ENCODE results near the gene KCNIP1. TPM values are rescaled to one million over a fixed set of nuclear protein-coding genes. Genes with fewer than 3 reads are reported as not detected.

The KCNIP1 gene
- total RNA-seq, 4 donors from 2014 or later = 1.2 to 2.7 TPM; not detected in 2

- no peak for DNase-seq
- WGBS, 2 donors (ENCODE audit: low coverage in 1 of 2) = 43% methylated on average over 14 of the region's 16 CpGs; no CpG with 5 or more reads in 1 of the 2 donors
- in situ Hi-C loops (cut with MboI; ENCODE audit: low pct_ligation_motif_present in 1 of 4, low pct_unique_long_range_greater_than_20kb in 1 of 4, low sequenced_read_pairs in 3 of 4) (no loop called here), intact Hi-C loops (cut with DNase I; ENCODE audit: low total_unique reads) (no loop called here)
- H3K4me1 ChIP-seq = peaks cover 0 to 19% (median 12%) of the 10 kb centered on the region in 4 donors
- H3K27me3 ChIP-seq = no peaks in the 10 kb centered on the region
- no peaks in the 10 kb centered on the region for H3K9me3 ChIP-seq
- H3K36me3 ChIP-seq = no peaks in the 10 kb centered on the region
- H3K27ac ChIP-seq = peak overlapping the region in 1 of 4 donors; percentile 46
- TF ChIP-seq CTCF (IDR thresholded peaks at IDR 0.05) (no peak), POLR2A (IDR thresholded peaks at IDR 0.05) (no peak), POLR2AphosphoS5 (IDR thresholded peaks at IDR 0.05) (no peak), EP300 (IDR thresholded peaks at IDR 0.05; ENCODE audit: low read depth) (no peak)
- no peak overlapping the region for H3K4me3 ChIP-seq
Observed at GRCh38 chr5:170631466-170632195, 127.8 kb downstream of the KCNIP1 start.

GRCh38 chr5:170632266-170632984 is 128.6 kb downstream of the KCNIP1 start:
- Histone ChIP-seq H3K36me3 (no peaks in the 10 kb centered on the region), H3K9me3 (no peaks in the 10 kb centered on the region), H3K4me3 (no peak overlapping the region), H3K27me3 (no peaks in the 10 kb centered on the region), H3K27ac (peak overlapping the region; percentile 69 to 89 (median 78)), H3K4me1 (peaks cover 0 to 19% (median 12%) of the 10 kb centered on the region in 4 donors)
- TF ChIP-seq EP300 (IDR thresholded peaks at IDR 0.05; ENCODE audit: low read depth) = no peak
- intact Hi-C loops (cut with DNase I; ENCODE audit: low total_unique reads) = no loop called here
- in situ Hi-C loops (cut with MboI; ENCODE audit: low pct_ligation_motif_present in 1 of 4, low pct_unique_long_range_greater_than_20kb in 1 of 4, low sequenced_read_pairs in 3 of 4) = no loop called here
- 50 to 59% methylated on average over 3 to 19 of the region's 19 CpGs for WGBS, 2 donors (ENCODE audit: low coverage in 1 of 2)
- DNase-seq = no peak

GRCh38 chr5:170632985-170633234 is 129.1 kb downstream of the KCNIP1 start:
- peak; percentile 87 to 97 (median 93) for TF ChIP-seq CTCF (IDR thresholded peaks at IDR 0.05)
- no peak for TF ChIP-seq EP300 (IDR thresholded peaks at IDR 0.05; ENCODE audit: low read depth)
- peaks cover 0 to 19% (median 12%) of the 10 kb centered on the region in 4 donors for H3K4me1 ChIP-seq
- no peaks in the 10 kb centered on the region for H3K36me3 ChIP-seq
- no peaks in the 10 kb centered on the region for H3K27me3 ChIP-seq
- intact Hi-C loops (cut with DNase I; ENCODE audit: low total_unique reads) = loop anchor here (1.0 kb wide), 1 partner anchor 198 kb away; no protein-coding TSS in a partner anchor
- 1% methylated on average over 12 of the region's 12 CpGs; no CpG with 5 or more reads in 1 of the 2 donors for WGBS, 2 donors (ENCODE audit: low coverage in 1 of 2)
- peak overlapping the region in 2 of 4 donors; percentile 6 to 25 for H3K4me3 ChIP-seq
- in situ Hi-C loops (cut with MboI; ENCODE audit: low pct_ligation_motif_present in 1 of 4, low pct_unique_long_range_greater_than_20kb in 1 of 4, low sequenced_read_pairs in 3 of 4) = no loop called here
- peak overlapping the region; percentile 69 to 89 (median 78) for H3K27ac ChIP-seq
- no peaks in the 10 kb centered on the region for H3K9me3 ChIP-seq
- peak; percentile 45 for DNase-seq

- intact Hi-C loops (cut with DNase I; ENCODE audit: low total_unique reads) = loop anchor here (1.0 kb wide), 1 partner anchor 198 kb away; no protein-coding TSS in a partner anchor
Observed at GRCh38 chr5:170633235-170634081, 129.6 kb downstream of the KCNIP1 start.

More at GRCh38 chr5:170633235-170634081, 129.6 kb downstream of the KCNIP1 start:
- Histone ChIP-seq H3K36me3 (no peaks in the 10 kb centered on the region), H3K4me1 (peaks cover 0 to 19% (median 12%) of the 10 kb centered on the region in 4 donors), H3K4me3 (peak overlapping the region in 2 of 4 donors; percentile 6 to 25), H3K27ac (peak overlapping the region; percentile 69 to 89 (median 78)), H3K9me3 (no peaks in the 10 kb centered on the region), H3K27me3 (no peaks in the 10 kb centered on the region)
- WGBS, 2 donors (ENCODE audit: low coverage in 1 of 2) = 5 to 8% methylated on average over 4 to 18 of the region's 25 CpGs
- TF ChIP-seq POLR2A (IDR thresholded peaks at IDR 0.05) (no peak), POLR2AphosphoS5 (IDR thresholded peaks at IDR 0.05) (no peak), CTCF (IDR thresholded peaks at IDR 0.05) (no peak), EP300 (IDR thresholded peaks at IDR 0.05; ENCODE audit: low read depth) (no peak)
- peak; percentile 27 for DNase-seq
- in situ Hi-C loops (cut with MboI; ENCODE audit: low pct_ligation_motif_present in 1 of 4, low pct_unique_long_range_greater_than_20kb in 1 of 4, low sequenced_read_pairs in 3 of 4) = no loop called here

Measured in transverse colon (tissue), 4 donors.